ENCODE data around the gene KTN1.
A peak's percentile ranks its signal among the peaks of the same experiment; 100 is the strongest.

KTN1 gene

GRCh38 chr14:55610713-55611370 lies 30.8 kb downstream of the KTN1 start:
- no peak for DNase-seq

- DNase-seq, result no peak
Observed at GRCh38 chr14:55611859-55612258, 31.9 kb downstream of the KTN1 start.

GRCh38 chr14:55614304-55614703 lies 34.3 kb downstream of the KTN1 start:
- no peak for DNase-seq

- no peak for DNase-seq
Observed at GRCh38 chr14:55620277-55620676, 40.3 kb downstream of the KTN1 start.

GRCh38 chr14:55620981-55621380 lies 41.0 kb downstream of the KTN1 start:
- DNase-seq, result peak; percentile 48 to 49

- peak; percentile 42 to 54 for DNase-seq
Observed at GRCh38 chr14:55621391-55621790, 41.4 kb downstream of the KTN1 start.

- no peak for DNase-seq
Observed at GRCh38 chr14:55624913-55625312, 44.9 kb downstream of the KTN1 start.

GRCh38 chr14:55625481-55625880 lies 45.5 kb downstream of the KTN1 start:
- no peak for DNase-seq

- no peak for DNase-seq
Observed at GRCh38 chr14:55626131-55626530, 46.1 kb downstream of the KTN1 start.

GRCh38 chr14:55628426-55628825 lies 48.4 kb downstream of the KTN1 start:
- DNase-seq, result no peak

- DNase-seq, result no peak
Observed at GRCh38 chr14:55638665-55639064, 58.7 kb downstream of the KTN1 start.

- DNase-seq, result no peak
Observed at GRCh38 chr14:55641290-55641689, 61.3 kb downstream of the KTN1 start.

- DNase-seq, result no peak
Observed at GRCh38 chr14:55641954-55642353, 61.9 kb downstream of the KTN1 start.

- DNase-seq, result peak; percentile 15 to 23
Observed at GRCh38 chr14:55645145-55645544, 65.1 kb downstream of the KTN1 start.

- no peak for DNase-seq
Observed at GRCh38 chr14:55645845-55646832, 66.1 kb downstream of the KTN1 start.

- DNase-seq, result no peak
Observed at GRCh38 chr14:55650992-55651391, 71.0 kb downstream of the KTN1 start.

- no peak for DNase-seq
Observed at GRCh38 chr14:55654243-55654642, 74.2 kb downstream of the KTN1 start.

GRCh38 chr14:55661029-55661428 lies 81.0 kb downstream of the KTN1 start:
- DNase-seq, result no peak

- DNase-seq, result no peak
Observed at GRCh38 chr14:55662752-55663151, 82.7 kb downstream of the KTN1 start.

- DNase-seq, result no peak
Observed at GRCh38 chr14:55665067-55665675, 85.2 kb downstream of the KTN1 start.

- DNase-seq, result no peak
Observed at GRCh38 chr14:55667801-55668200, 87.8 kb downstream of the KTN1 start.

GRCh38 chr14:55671641-55672040 lies 91.6 kb downstream of the KTN1 start:
- DNase-seq, result no peak

GRCh38 chr14:55673048-55673447 lies 93.0 kb downstream of the KTN1 start:
- no peak for DNase-seq

GRCh38 chr14:55681096-55681495 lies 101.1 kb downstream of the KTN1 start:
- DNase-seq, result no peak
